DND-41 (cell line): ENCODE data around the gene FOXK1.

Experiments
- ATAC-seq: fragments of 200-7000 bp; cut with Tn5 transposase; 3 replicates; pipeline ENCODE4 v1.9.1; 2021; ENCODE audit warnings: low read depth; ENCODE audit not compliant: insufficient read depth
- DNase-seq: peaks from one replicate; pipeline ENCODE4 v3.0.0-alpha.2; 2020
- H2AFZ ChIP-seq: 2 replicates; pipeline ENCODE4 v1.6.0; 2012; ENCODE audit warnings: low read depth, low read length
- H3K27ac ChIP-seq: 2 replicates; pipeline ENCODE4 v1.5.1; 2012; ENCODE audit warnings: low read length, inconsistent platforms
- H3K27me3 ChIP-seq: fragments of 200-600 bp; sonication (generic); 2 replicates; pipeline ENCODE4 v1.6.0; 2012; ENCODE audit warnings: low read length, mild to moderate bottlenecking, inconsistent platforms; ENCODE audit not compliant: insufficient read depth, poor library complexity
- H3K36me3 ChIP-seq: 2 replicates; pipeline ENCODE4 v1.5.1; 2012; ENCODE audit warnings: low read length, inconsistent platforms; ENCODE audit not compliant: insufficient read depth
- H3K4me1 ChIP-seq: 2 replicates; pipeline ENCODE4 v1.5.1; 2012; ENCODE audit warnings: mild to moderate bottlenecking, low read length; ENCODE audit not compliant: insufficient read depth
- H3K4me2 ChIP-seq: 2 replicates; pipeline ENCODE4 v1.6.0; 2012; ENCODE audit warnings: mild to moderate bottlenecking, moderate library complexity, low read length, inconsistent platforms; ENCODE audit not compliant: insufficient read depth
- H3K4me3 ChIP-seq, 2 experiments: fragments of 200-600 bp in 1 of 2; shearing (Covaris generic) in 1 of 2; 2 replicates each; pipeline ENCODE4 v1.5.1; 2012 to 2016; ENCODE audit warnings: inconsistent platforms in 2 of 2, low read length in 2 of 2, mild to moderate bottlenecking in 2 of 2, low read depth in 1 of 2, moderate library complexity in 1 of 2
- H3K79me2 ChIP-seq: 2 replicates; pipeline ENCODE4 v1.6.0; 2012; ENCODE audit warnings: low read length, inconsistent platforms; ENCODE audit not compliant: insufficient read depth
- H3K9ac ChIP-seq: 2 replicates; pipeline ENCODE4 v1.6.0; 2012; ENCODE audit warnings: low read depth, mild to moderate bottlenecking, inconsistent platforms, low read length, moderate library complexity
- H3K9me3 ChIP-seq: 2 replicates; pipeline ENCODE4 v1.5.1; 2012; ENCODE audit warnings: low read length, moderate library complexity, mild to moderate bottlenecking, inconsistent platforms; ENCODE audit not compliant: insufficient read depth, severe bottlenecking
- H4K20me1 ChIP-seq: 2 replicates; pipeline ENCODE4 v1.6.0; 2012; ENCODE audit warnings: low read length; ENCODE audit not compliant: insufficient read depth
- EZH2 ChIP-seq: IDR thresholded peaks from 3 replicates; pipeline ENCODE4 v1.6.1; 2012; ENCODE audit warnings: borderline replicate concordance, low read depth, mild to moderate bottlenecking, moderate library complexity, low read length, inconsistent platforms; ENCODE audit not compliant: severe bottlenecking
- TF ChIP-seq, protein P1 (sequence below): IDR thresholded peaks from 2 replicates; pipeline ENCODE4 v1.5.1; 2012; ENCODE audit warnings: borderline replicate concordance, low read length, moderate library complexity, mild to moderate bottlenecking; ENCODE audit not compliant: poor library complexity, severe bottlenecking; ENCODE audit errors: extremely low read depth

FOXK1 gene

DNA sequence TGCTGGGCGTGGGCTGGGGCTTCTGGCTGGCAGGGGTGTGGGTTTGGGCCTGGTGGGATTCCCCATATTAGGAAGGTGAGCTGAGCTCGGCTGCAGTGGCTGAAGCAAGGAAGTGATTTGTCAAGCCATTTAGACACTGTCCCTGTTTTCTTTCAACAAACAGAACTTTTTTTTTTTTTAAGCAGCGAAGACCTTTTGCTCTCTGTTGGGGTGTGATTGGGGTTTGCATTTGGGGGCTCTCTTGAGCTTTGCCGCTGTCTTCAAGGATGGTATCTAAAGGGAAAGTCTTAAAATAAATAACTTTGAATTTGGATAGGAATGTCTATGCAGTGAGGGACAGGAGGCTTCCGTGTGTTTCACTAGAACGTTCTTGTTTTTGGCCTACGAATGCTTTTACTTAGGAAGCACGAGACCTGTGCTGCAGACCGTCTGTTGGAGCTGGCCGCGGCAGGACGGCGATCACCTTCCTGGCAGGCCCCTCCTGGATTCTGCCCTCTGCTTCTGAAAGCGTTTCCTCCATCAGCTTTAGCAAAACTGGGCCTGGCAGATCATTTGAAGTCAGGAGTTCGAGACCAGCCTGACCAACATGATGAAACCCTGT, 43.9 kb downstream of the FOXK1 start:
- H3K4me2 ChIP-seq = no peak overlapping the region

GRCh38 chr7:4726566-4726965, 44.5 kb downstream of the FOXK1 start:
- Histone ChIP-seq H2AFZ (no peak overlapping the region), H3K4me2 (no peak overlapping the region), H3K27ac (no peak overlapping the region), H3K9me3 (no peaks in the 10 kb centered on the region), H3K79me2 (peaks cover 97% of the 10 kb centered on the region), H3K4me3 (no peak overlapping the region), H4K20me1 (peaks cover 84% of the 10 kb centered on the region), H3K4me1 (peaks cover 4% of the 10 kb centered on the region; the same call in 1 of the 2 replicates), H3K27me3 (no peaks in the 10 kb centered on the region), H3K36me3 (peaks cover 54% of the 10 kb centered on the region), H3K9ac (no peak overlapping the region)
- no peak for ATAC-seq
- DNase-seq = no peak
- TF ChIP-seq, protein P1, sequence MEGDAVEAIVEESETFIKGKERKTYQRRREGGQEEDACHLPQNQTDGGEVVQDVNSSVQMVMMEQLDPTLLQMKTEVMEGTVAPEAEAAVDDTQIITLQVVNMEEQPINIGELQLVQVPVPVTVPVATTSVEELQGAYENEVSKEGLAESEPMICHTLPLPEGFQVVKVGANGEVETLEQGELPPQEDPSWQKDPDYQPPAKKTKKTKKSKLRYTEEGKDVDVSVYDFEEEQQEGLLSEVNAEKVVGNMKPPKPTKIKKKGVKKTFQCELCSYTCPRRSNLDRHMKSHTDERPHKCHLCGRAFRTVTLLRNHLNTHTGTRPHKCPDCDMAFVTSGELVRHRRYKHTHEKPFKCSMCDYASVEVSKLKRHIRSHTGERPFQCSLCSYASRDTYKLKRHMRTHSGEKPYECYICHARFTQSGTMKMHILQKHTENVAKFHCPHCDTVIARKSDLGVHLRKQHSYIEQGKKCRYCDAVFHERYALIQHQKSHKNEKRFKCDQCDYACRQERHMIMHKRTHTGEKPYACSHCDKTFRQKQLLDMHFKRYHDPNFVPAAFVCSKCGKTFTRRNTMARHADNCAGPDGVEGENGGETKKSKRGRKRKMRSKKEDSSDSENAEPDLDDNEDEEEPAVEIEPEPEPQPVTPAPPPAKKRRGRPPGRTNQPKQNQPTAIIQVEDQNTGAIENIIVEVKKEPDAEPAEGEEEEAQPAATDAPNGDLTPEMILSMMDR = no peak
- no peak for TF ChIP-seq EZH2

More for the DNA sequence above, 43.9 kb downstream of the FOXK1 start:
- H2AFZ ChIP-seq = no peak overlapping the region
- H4K20me1 ChIP-seq = peaks cover 84% of the 10 kb centered on the region
- no peaks in the 10 kb centered on the region for H3K9me3 ChIP-seq
- H3K27ac ChIP-seq = no peak overlapping the region
- H3K27me3 ChIP-seq = no peaks in the 10 kb centered on the region
- no peak for DNase-seq
- H3K4me3 ChIP-seq = no peak overlapping the region
- H3K79me2 ChIP-seq = peaks cover 99% of the 10 kb centered on the region
- no peak for TF ChIP-seq EZH2
- TF ChIP-seq, protein P1 = no peak
- no peak overlapping the region for H3K9ac ChIP-seq
- ATAC-seq = no peak
- H3K4me1 ChIP-seq = peaks cover 2% of the 10 kb centered on the region; the same call in 1 of the 2 replicates
- peaks cover 58% of the 10 kb centered on the region for H3K36me3 ChIP-seq

DNA sequence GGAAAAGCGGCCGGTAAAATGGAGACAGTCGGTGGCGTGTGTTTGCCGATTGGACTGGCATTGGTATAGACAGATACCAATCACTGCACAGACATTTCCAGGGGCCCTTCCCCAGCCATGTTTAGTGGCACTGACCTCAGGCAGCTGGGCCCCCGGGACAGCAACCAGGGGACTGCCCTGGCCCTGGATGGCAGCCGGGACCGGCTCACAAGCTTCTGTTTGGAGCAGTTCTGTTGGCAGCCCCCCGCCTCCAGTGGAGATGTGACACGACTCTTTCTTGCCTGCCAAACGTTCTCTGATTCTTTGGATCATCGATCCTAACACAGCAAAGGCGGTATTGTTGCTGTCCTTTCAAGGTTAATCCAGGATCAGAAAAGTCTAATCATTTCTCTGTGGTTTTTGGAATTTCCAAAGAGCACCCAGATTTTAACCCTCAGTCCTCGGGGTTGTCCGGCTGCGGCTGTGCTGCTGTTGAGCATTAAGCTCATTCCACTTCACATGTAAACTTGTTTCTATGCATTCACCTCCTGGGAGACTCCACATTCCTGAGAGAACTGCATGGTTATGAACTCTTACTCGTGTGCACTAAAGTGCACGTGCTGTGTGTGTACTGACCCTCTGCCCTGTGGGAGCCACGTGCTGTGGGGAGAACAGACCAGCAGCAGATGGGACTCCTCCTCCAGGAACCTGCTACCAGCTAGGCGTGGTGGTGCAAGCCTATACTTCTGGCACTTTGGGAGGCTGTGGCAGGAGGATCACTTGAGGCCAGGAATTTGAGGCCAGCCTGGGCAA, 46.0 kb downstream of the FOXK1 start:
- DNase-seq (no peak), ATAC-seq (no peak)
- Histone ChIP-seq H3K36me3 (peaks cover 42% of the 10 kb centered on the region), H3K4me1 (peaks cover 20% of the 10 kb centered on the region), H3K27ac (no peak overlapping the region), H2AFZ (no peak overlapping the region), H3K4me3 (no peak overlapping the region), H3K9ac (no peak overlapping the region), H4K20me1 (peaks cover 83% of the 10 kb centered on the region), H3K79me2 (peaks cover 96% of the 10 kb centered on the region), H3K4me2 (no peak overlapping the region), H3K27me3 (no peaks in the 10 kb centered on the region), H3K9me3 (no peaks in the 10 kb centered on the region)
- TF ChIP-seq, protein P1 = no peak
- no peak for TF ChIP-seq EZH2
